Upper lobe of left lung (tissue), 4 donors: Measurements from ENCODE around the gene CCNI.

Source experiments
- POLR2A ChIP-seq, 4 donors: fragments of 450-650 bp; IDR thresholded peaks; one replicate each; pipeline ENCODE4 v1.5.1; 2016 to 2017; ENCODE audit warnings: antibody characterized with exemption in 4 of 4, mild to moderate bottlenecking in 2 of 4
- POLR2AphosphoS5 ChIP-seq, 2 donors: sonication (generic); formaldehyde crosslinking; IDR thresholded peaks; one replicate each; pipeline ENCODE4 v1.5.1; 2017; ENCODE audit warnings: antibody characterized with exemption in 2 of 2
- TF ChIP-seq, protein P1 (sequence below), 6 experiments: fragments of 450-650 bp in 4 of 6; fragments of 200-600 bp in 2 of 6; sonication (generic) in 2 of 6; IDR thresholded peaks; one replicate each; pipeline ENCODE4 v1.5.1; 2016 to 2019; ENCODE audit warnings: antibody characterized with exemption in 6 of 6

- TF ChIP-seq, protein P1, sequence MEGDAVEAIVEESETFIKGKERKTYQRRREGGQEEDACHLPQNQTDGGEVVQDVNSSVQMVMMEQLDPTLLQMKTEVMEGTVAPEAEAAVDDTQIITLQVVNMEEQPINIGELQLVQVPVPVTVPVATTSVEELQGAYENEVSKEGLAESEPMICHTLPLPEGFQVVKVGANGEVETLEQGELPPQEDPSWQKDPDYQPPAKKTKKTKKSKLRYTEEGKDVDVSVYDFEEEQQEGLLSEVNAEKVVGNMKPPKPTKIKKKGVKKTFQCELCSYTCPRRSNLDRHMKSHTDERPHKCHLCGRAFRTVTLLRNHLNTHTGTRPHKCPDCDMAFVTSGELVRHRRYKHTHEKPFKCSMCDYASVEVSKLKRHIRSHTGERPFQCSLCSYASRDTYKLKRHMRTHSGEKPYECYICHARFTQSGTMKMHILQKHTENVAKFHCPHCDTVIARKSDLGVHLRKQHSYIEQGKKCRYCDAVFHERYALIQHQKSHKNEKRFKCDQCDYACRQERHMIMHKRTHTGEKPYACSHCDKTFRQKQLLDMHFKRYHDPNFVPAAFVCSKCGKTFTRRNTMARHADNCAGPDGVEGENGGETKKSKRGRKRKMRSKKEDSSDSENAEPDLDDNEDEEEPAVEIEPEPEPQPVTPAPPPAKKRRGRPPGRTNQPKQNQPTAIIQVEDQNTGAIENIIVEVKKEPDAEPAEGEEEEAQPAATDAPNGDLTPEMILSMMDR (IDR thresholded peaks at IDR 0.05): no peak
- TF ChIP-seq POLR2A (IDR thresholded peaks at IDR 0.05) (no peak), POLR2AphosphoS5 (IDR thresholded peaks at IDR 0.05) (no peak)
Measured at GRCh38 chr4:77040270-77040669, 35.5 kb downstream of the CCNI start.
